ENCODE results near the gene NCAN. TPM values are rescaled to one million over a fixed set of nuclear protein-coding genes. Genes with fewer than 3 reads are reported as not detected.
"Not testable (repeated sequence)": the region's sequence is repeated elsewhere in the genome, so short reads cannot be mapped to it uniquely, and the experiment has no call there.

Gene NCAN
- total RNA-seq, 3 donors from 2014 or later: not detected

GRCh38 chr19:19170053-19170872, 41.5 kb upstream of the NCAN start, which contains the start of gene MEF2B:
TSS of gene MEF2B (minus strand) at chr19:19170263. CDS start at chr19:19150735, 19,528 bp downstream.
- DNase-seq (ENCODE audit: low spot score in 2 of 2): peak; percentile 35 to 78
- no peaks in the 10 kb centered on the region for H3K9me3 ChIP-seq
- no peak within 1 kb of the TSS for H3K27ac ChIP-seq
- H3K27me3 ChIP-seq: no peaks in the 10 kb centered on the region
- no peaks in the 10 kb centered on the region for H3K36me3 ChIP-seq
- intact Hi-C loops (cut with DNase I; ENCODE audit: low total_unique reads): no loop called here
- no peak for TF ChIP-seq CTCF (IDR thresholded peaks at IDR 0.05)
- TF ChIP-seq POLR2AphosphoS5 (IDR thresholded peaks at IDR 0.05): no peak
- no peak for TF ChIP-seq POLR2A (IDR thresholded peaks at IDR 0.05)
- H3K4me3 ChIP-seq: peak within 1 kb of the TSS in 2 of 3 donors; percentile 11 to 62
- H3K4me1 ChIP-seq: no peaks in the 10 kb centered on the region

GRCh38 chr19:19170873-19171672, 40.7 kb upstream of the NCAN start:
- TF ChIP-seq POLR2AphosphoS5 (IDR thresholded peaks at IDR 0.05) (no peak), CTCF (IDR thresholded peaks at IDR 0.05) (no peak), POLR2A (IDR thresholded peaks at IDR 0.05) (no peak)
- no peaks in the 10 kb centered on the region for H3K9me3 ChIP-seq
- H3K36me3 ChIP-seq: no peaks in the 10 kb centered on the region
- DNase-seq (ENCODE audit: low spot score in 2 of 2): no peak
- no peak overlapping the region for H3K4me3 ChIP-seq
- intact Hi-C loops (cut with DNase I; ENCODE audit: low total_unique reads): no loop called here
- H3K27me3 ChIP-seq: no peaks in the 10 kb centered on the region
- H3K4me1 ChIP-seq: no peaks in the 10 kb centered on the region
- H3K27ac ChIP-seq: no peak overlapping the region

DNA sequence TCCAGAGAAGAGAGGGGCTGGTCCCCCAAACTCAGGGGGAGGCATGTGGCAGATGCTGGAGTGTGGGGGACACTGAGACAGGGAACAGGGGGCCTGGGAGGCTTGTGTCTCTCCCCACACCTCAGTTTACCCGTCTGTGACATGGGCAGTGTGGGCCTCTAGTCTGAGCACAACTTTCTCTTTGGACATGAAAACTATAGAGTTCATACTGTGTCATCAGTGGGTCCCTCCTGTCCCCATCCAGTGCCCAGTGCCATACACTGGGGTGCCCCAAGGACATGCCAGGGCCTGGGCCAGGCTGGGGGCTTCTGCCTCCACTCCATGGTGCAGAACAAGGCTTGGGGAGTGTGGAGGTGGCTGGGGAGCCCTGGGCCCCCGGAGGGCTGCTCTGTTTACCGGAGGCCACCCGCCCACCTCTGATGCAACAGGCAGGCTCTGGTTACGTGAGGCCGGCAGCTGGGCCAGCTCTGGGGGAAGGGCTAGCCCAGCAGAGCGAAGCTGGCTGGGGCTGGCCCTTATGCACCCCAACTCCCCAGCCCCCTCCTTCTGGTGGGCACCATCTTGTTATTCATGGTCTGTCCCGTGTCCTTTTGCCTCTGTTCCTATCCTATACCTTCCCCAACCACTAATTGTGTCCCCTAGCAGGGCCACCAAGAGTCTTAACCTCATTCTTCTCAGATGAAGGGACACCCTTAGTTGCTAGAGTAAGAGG, 39.8 kb upstream of the NCAN start:
- Histone ChIP-seq H3K4me1 (no peaks in the 10 kb centered on the region), H3K4me3 (no peak overlapping the region), H3K9me3 (no peaks in the 10 kb centered on the region), H3K27me3 (no peaks in the 10 kb centered on the region), H3K27ac (no peak overlapping the region), H3K36me3 (no peaks in the 10 kb centered on the region)
- intact Hi-C loops (cut with DNase I; ENCODE audit: low total_unique reads): no loop called here
- TF ChIP-seq CTCF (IDR thresholded peaks at IDR 0.05): no peak
- TF ChIP-seq POLR2AphosphoS5 (IDR thresholded peaks at IDR 0.05): no peak
- TF ChIP-seq POLR2A (IDR thresholded peaks at IDR 0.05): no peak
- no peak for DNase-seq (ENCODE audit: low spot score in 2 of 2)

GRCh38 chr19:19173243-19173642, 38.5 kb upstream of the NCAN start:
- H3K27ac ChIP-seq; intact Hi-C loops (cut with DNase I; ENCODE audit: low total_unique reads); DNase-seq (ENCODE audit: low spot score in 2 of 2); H3K4me1 ChIP-seq; H3K4me3 ChIP-seq; H3K36me3 ChIP-seq; H3K9me3 ChIP-seq; H3K27me3 ChIP-seq: not testable (repeated sequence)

GRCh38 chr19:19176950-19177349, 34.8 kb upstream of the NCAN start:
- DNase-seq (ENCODE audit: low spot score in 2 of 2): no peak
- Histone ChIP-seq H3K27ac (no peak overlapping the region), H3K9me3 (no peaks in the 10 kb centered on the region), H3K27me3 (no peaks in the 10 kb centered on the region), H3K4me1 (no peaks in the 10 kb centered on the region), H3K36me3 (peaks cover 4% of the 10 kb centered on the region), H3K4me3 (no peak overlapping the region)
- intact Hi-C loops (cut with DNase I; ENCODE audit: low total_unique reads): no loop called here
- TF ChIP-seq CTCF (IDR thresholded peaks at IDR 0.05) (no peak), POLR2AphosphoS5 (IDR thresholded peaks at IDR 0.05) (no peak), POLR2A (IDR thresholded peaks at IDR 0.05) (no peak)
